GM23338 (cell line): ENCODE data around the gene MYO7B.

ENCODE experiments used
- CTCF ChIP-seq, 2 experiments: fragments of 200-600 bp in 1 of 2; sonication (generic) in 1 of 2; conservative IDR thresholded peaks; 2 replicates each; pipeline versions ENCODE4 v1.5.1 to v1.6.1; 2016 to 2017; ENCODE audit warnings: antibody characterized with exemption in 2 of 2, low read depth in 2 of 2, mild to moderate bottlenecking in 2 of 2, moderate library complexity in 1 of 2
- JUNB ChIP-seq: IDR thresholded peaks from one replicate; pipeline ENCODE4 v1.6.1; 2016; ENCODE audit warnings: antibody characterized with exemption; ENCODE audit not compliant: unreplicated experiment
- REST ChIP-seq: IDR thresholded peaks from one replicate; pipeline ENCODE4 v1.6.1; 2018; ENCODE audit warnings: antibody characterized with exemption; ENCODE audit not compliant: unreplicated experiment
- ZNF331 ChIP-seq: fragments of 250-450 bp; sonication (Bioruptor Pico); IDR thresholded peaks from 2 replicates; pipeline ENCODE4 v1.5.0; 2020; ENCODE audit warnings: low read depth, mild to moderate bottlenecking, moderate library complexity

GRCh38 chr2:127652786-127653357 lies 117.4 kb downstream of the MYO7B start:
- no peak for TF ChIP-seq CTCF (conservative IDR thresholded peaks at IDR 0.05; ENCODE audit: low read depth in 2 of 2)
- no peak for TF ChIP-seq ZNF331
- no peak for TF ChIP-seq REST
- TF ChIP-seq JUNB, result no peak
